WI38 (cell line): ENCODE results near the gene ASCL4.

Experiments
- H3K4me3 ChIP-seq: 2 replicates; pipeline ENCODE4 v1.5.1; 2011; ENCODE audit warnings: low read depth, mild to moderate bottlenecking, control low read depth, low read length
- TF ChIP-seq, protein P1 (sequence below): IDR thresholded peaks from 2 replicates; pipeline ENCODE4 v1.5.1; 2012; ENCODE audit warnings: low read depth, mild to moderate bottlenecking, control low read depth, low read length

Gene ASCL4

DNA sequence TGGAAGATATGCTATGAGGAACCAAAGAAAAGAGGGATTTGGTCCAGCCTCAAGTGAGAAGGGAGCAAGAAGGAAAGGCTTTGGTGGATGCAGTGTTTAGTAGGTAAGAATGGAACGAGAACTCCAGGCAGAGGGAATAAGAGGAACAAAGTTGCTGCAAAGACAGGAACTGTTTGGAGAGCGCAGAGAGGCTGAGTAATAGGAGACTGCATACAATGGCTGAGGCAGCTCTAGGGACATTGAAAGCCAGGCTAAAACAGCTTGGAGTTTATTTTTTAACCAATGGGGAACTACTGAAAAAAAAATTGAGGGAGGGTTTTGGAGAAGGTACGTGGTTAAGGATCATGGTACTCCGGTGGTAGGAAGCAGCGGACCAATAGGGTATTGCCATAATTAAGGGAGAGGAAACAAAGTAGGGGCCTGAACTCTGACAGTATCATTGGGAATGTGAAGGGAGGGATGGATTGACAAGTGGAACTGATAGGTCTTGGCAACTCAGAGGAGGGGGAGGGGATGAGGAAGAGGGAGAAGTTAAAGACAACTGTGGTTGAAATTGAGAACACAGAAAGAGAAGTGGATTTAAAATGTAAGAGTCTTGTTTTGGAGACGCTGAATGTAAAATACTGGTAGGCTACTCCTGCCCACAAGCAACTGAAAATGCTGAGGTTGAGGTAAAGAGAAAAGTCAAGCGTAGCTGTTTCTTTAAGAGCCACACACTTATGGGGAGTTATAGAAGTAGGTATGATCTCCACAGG is 4.8 kb downstream of the ASCL4 start:
- no peak overlapping the region for H3K4me3 ChIP-seq
- TF ChIP-seq, protein P1, sequence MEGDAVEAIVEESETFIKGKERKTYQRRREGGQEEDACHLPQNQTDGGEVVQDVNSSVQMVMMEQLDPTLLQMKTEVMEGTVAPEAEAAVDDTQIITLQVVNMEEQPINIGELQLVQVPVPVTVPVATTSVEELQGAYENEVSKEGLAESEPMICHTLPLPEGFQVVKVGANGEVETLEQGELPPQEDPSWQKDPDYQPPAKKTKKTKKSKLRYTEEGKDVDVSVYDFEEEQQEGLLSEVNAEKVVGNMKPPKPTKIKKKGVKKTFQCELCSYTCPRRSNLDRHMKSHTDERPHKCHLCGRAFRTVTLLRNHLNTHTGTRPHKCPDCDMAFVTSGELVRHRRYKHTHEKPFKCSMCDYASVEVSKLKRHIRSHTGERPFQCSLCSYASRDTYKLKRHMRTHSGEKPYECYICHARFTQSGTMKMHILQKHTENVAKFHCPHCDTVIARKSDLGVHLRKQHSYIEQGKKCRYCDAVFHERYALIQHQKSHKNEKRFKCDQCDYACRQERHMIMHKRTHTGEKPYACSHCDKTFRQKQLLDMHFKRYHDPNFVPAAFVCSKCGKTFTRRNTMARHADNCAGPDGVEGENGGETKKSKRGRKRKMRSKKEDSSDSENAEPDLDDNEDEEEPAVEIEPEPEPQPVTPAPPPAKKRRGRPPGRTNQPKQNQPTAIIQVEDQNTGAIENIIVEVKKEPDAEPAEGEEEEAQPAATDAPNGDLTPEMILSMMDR: no peak

DNA sequence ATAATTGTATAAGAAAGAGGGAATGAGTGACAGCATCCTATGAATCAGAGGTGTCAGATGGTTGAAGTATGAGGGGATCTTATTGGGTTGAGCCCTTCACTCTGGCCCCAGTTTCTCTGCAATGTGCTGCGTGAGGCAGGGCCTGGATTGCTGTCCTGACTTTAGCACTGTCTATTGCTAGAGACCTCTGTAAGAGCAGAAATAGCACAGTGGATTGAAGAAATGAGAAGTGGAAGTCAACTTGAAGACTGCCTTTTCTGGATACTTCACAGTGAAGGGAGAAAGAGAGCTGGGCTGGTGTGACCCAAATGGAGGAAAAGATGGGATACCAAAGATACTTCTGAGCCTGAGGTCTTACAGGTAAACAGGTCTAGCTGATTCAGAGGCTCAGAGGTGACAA is 5.8 kb downstream of the ASCL4 start:
- H3K4me3 ChIP-seq: no peak overlapping the region
- TF ChIP-seq, protein P1: no peak

DNA sequence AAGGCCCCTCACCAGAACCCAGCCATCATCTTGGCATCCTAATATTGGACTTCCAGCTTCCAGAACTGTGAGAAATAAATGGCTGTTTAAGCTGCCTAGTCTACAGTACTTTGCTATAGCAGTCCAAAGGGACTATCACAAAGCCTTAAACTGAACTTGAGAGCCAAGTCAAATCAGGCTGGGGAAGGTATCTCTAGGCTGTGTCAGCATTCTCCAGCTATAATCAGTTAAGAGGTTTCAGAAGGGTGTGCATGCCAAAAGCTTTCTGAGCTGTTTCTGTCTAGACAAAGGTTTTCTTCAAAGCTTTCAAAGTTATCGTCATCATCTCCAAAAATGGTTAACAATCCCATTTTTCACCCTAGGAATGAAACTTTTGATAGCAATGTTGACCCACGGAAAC is 7.6 kb downstream of the ASCL4 start:
- no peak overlapping the region for H3K4me3 ChIP-seq
- TF ChIP-seq, protein P1: no peak

DNA sequence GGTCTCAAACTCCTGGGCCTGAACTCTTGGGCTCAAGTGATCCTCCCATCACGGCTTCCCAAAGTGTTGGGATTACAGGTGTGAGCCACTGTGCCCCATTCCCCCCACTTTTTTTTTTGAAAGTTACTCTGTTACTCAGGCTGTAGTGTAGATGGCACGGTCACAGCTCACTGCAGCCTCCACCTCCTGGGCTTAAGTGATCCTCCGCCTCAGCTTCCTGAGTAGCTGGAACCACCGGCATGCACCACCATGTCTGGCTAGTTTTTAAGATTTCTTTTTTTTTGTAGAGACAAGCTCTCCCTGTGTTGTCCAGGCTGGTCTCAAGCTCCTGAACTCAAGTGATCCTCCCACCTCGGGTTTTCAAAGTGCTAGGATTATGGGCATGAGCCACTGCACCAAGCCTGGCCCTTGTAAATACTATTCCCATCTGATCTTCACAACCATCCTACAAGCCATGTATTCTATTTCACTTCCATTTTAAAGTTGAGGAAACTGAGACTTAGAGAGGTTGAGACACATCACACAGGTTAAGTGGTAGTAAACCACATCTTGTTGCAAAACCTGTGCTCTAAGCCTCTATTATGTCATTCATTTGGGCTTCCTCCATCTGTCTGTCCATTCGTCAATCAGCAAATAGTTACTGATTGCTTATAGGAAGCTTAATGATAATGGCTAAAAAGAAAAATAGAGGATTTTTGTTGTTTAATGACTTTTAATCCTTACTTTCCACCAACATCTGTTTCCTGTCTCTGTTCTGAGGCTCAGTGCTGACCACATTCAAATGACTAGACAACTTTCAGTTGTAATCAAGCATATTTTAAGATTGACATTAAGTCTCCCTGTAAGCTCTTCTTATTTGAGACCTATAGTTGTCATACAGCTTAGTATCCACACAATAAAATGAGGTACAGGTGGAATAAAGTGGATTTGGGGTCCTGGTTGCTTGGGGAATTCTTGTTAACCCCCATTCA is 9.2 kb downstream of the ASCL4 start:
- TF ChIP-seq, protein P1: no peak
- no peak overlapping the region for H3K4me3 ChIP-seq

DNA sequence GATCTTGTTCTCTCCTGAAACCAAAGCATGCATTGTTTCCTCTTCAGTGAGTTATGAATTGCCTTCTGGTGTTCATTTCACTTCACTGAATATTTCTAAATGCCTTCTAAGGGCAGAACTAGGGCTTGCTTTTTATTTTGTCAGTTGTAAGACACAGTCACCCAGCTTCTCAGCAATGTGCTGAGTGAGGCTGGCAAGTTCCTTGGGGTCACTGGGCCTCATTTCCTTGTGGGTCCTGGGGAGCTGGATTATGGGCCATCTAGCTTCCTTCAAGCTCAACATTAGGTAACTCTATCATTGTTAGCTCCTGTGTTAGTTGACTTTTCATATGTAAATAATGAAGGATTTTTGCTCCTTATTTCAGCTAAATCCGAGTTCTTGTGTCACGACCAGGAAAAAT is 13.8 kb downstream of the ASCL4 start:
- H3K4me3 ChIP-seq: no peak overlapping the region
- TF ChIP-seq, protein P1: no peak

DNA sequence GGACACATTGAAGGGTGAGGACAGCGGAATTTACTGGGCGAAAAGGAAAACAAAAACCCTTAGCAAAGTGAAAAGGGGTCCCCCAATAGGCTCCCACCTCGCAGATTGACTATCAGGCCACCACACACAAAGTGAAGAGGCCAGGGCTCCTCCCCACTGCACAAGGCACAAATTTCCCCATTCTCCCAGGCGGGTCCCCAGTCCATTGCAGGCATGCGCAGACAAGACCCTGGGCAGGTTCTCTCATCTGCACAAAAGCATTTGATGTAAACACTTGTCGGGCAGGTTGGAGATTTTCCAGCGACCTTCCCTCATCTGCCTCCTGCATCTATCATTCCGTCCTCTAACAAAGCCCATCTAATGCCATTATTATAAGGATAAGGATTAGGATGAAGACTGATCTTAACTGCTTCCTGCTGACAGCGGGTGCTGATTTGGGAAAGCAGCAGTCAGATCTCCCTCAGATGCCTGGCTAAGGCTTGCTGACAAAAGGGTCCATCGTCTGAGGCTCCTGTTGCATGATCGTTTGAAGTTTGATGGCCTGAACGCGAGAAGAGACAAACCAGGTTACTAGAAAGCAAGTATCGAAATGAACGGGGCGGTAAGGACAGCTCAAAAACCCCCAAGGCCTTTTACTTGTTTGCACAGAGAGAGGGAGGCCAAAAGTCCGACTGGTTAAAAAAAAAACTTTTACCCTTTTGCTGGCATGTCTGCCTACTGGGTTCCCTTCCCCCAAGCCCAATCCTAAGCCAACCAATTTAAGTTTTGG is 14.4 kb downstream of the ASCL4 start:
- no peak overlapping the region for H3K4me3 ChIP-seq
- TF ChIP-seq, protein P1: no peak
